Eye (tissue), 1 donor: ENCODE results near the gene FGD3.

Experiments
- DNase-seq: peaks from one replicate; pipeline ENCODE4 v3.0.0-alpha.2; 2015

Gene FGD3

DNA sequence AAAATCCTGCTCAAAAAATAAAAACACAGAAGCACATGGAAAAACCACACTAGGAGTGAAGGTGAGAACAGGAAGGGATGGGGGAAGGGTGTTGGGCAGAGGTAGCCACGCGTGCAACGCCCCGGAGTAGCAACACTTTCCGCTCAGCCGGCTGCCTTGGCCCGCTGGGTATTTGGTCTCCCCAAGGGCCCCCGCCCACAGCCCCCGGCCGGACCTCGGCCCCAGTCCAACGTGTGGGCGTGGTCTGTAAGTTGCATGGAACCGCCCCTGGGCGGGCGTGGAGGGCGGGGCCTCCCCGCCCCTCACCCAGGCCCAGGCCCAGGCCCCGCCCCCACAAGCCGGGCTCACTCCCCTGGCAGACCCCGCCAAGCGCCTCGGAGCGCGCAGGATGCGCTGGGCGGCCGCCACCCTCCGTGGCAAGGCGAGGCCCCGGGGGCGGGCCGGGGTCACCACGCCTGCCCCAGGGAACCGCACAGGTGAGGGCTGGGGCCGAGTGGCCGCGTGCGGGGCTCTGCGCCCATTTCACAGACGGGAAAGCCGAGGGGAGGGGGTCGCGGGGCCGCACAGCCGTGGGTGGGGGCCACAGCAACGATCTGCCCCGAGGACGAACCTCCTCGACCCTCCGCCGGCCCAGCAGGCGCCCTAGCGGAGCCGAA lies 111.2 kb downstream of the FGD3 start, which contains the start of gene SUSD3:
Gene SUSD3 (plus strand): TSS at position 347 of the 656 bp plus-strand sequence. CDS start 42 bp downstream, at position 389.
- peak; percentile 76 for DNase-seq

DNA sequence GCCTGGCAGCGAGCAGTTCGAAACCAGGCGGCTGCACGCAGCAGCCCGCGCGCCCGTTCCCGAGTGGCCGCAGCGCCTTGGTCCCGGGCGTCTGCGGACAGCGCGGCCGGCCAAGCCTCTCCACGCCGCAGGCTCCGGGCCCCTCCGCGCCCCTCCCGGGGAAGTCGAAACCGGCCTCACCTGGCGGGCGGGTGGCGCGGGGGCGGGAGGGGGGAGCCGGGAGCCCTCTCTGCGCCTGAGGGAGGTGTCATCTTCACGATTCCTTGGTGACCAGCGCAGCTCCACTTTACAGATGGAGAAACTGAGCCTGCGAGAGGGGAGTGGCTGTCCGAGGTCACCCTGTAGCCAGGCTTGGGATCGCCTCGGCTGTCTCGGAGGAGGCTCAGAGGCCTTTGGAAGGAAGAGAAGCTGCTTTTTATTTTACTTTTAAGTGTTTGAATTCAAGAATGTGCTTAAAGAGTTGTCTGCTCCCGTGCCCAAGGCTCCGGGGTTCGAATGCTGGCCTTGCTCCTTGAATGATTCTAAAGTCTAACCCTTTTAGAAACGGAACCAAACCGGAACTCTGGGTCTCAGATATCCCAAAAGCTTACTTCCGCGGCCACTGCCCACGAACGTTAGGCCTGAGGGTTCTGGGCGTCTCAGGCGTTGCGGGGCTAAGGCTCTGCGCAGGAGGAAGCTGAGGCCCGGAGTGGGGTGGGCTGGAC lies 111.8 kb downstream of the FGD3 start:
- no peak for DNase-seq

DNA sequence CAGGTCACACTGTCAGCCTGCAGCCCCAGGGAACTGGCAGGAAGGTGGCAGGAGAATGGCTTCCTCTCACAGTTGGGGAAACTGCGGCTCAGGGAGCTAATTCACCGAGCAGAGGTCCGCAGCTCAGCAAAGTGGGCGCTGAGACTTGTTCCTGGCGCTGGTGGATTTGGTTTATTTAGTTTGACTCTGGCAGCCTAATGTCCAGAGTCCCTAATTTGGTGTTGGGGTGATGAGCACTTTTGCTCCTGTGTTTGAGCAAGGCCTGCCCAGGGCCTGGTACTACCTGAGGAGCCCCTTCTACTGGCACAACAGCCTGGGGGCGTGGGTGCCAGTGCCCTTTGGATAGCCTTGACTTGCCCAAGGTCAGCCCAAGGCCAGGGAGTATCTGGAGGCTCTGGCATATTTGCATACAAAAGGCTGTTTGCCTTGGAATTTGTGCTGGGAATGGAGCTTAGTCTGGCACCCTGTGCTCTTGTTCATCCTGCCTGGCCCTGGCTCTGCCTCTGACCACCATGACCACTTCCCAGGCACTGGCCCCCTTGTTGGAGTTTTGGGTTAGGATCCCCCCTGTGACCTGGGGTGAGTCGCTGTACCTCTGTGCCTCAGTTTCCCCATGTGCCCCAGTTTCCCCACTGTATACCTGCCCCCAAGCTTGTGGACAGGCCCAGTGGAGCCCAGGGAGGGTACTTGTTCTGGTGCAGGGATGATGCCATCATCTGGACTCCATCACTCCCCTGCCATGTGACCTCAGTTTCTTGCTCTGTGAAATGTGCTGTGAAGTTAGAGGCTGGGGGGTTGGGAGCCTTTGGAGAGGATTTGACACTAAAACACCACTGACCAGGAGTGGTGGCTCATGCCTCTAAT lies 112.6 kb downstream of the FGD3 start:
- DNase-seq: no peak

DNA sequence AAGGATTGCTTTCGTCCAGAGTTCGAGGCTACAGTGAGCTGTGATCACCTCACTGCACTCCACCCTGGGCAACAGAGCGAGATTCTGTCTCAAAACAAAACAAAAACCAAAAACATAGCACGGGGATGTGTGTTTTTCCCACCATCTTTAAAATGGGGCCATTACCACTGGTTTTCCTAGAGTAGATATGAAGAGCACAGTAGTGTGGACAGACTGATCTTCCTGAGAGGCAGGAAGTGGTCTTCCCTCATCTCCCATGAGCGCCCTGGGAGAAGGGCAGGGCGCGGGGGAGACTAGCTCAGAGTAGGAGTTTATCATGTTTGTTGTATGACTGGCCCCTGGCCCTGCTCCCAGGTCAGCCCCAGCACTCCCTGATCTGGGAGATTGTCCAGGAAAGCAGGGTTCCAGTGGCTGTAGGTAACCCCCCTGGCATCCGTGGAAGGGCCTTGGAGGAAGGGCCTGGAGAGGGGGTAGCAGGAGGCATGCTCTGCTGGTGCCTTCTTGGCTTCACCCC lies 113.5 kb downstream of the FGD3 start:
- DNase-seq: no peak

DNA sequence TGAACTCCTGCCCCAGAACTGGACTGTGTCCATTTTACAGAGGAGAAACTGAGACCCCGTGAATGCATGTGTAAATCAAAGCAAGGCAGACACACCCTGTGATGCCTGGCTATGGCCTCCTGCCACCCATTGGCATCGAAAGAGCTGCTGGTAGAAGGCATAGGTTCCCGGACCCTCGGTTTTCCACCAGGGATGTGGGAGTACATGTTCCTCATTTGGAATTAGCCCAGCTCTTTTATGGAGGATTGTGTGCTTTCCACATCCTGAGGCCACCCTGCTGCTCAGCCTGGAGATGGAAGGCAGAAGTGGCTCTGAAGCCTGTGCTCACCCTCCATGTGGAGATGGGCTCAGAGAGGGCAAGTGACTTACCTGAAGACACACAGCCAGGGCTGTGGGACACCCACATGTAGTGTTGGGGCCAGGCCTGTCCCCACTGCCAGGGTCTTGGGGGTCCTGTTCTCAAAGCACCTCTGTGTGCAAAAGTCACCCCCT lies 114.0 kb downstream of the FGD3 start:
- DNase-seq: no peak

DNA sequence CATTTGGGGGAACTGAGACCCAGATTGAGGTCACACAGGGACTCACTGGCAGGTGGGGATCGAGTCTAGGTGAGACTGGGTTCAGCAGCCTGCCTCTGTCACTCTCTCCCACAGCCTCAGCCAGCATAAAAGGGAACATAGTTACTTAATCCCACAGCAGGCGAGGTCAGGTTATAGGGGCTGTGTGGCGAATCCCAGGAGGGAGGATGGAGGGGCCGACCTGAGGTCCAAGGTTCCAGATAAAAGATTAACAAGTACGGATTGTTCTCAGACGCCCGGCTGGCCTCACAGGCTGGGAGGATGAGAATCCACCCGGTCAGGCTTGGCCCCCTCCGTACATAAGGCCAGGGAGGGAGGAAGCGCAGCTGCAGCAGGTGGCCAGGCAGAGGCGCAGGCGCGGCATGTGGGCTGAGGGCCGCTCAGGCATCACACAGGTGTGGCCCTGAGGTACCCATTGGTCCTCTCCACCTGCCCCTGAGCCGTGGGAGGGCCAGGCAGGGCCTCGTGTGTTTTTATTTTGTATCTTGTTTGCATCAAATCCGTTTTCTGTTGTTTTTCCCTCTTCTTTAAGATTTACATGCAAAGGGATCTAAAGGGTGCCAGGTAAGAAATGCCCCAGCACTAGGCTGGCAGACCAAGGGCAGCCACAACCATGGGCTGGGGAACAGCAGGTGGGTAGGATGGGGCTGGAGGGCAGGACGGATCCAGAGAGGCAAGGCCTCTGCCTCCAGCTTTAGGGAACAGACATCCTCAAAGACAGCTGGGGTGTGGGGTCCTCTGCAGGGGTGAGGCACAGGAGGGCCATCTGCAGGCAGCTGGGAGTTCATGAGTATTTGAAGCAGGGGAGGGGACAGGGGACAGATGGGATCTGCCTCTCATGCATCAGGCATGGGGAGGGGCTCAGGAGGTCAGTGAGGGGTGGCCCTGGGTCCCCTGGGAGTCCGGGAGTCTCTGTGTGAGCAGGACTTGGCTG lies 114.8 kb downstream of the FGD3 start:
- DNase-seq: no peak

DNA sequence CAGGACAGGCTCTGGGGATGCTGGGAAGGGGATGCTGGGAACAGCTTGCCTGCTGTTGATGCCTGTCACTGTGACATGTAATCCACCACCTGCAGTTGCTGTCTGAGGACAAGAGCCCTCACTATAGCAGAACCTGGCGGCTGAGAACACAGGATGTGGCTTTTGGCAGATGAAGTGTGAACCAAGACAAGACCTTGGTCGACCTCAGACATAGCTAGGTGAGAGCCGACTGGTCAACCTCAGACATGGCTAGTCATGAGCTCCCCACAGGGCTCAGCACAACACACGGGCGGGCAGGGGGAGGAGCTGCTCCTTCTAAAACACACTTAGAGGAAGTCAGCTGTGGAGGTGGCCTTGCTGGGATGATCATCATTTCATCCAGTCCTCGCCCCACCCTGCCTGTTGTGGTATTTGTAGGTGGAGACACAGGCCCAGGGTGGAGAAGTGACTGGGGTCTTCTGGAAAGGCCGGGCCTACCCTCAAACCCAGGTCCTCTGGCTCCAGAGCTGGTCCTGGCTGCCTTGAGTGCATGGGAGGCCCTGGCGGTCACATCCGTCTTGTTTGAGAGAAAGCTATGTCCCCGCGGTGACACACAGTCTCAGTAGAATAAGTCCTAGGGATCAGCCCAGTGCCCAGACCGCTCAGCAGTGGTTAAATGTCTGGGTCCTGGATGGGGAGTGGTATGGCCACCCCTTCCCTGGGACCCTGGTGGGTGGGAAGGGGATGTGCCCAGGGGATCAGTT lies 117.2 kb downstream of the FGD3 start:
- DNase-seq: no peak

DNA sequence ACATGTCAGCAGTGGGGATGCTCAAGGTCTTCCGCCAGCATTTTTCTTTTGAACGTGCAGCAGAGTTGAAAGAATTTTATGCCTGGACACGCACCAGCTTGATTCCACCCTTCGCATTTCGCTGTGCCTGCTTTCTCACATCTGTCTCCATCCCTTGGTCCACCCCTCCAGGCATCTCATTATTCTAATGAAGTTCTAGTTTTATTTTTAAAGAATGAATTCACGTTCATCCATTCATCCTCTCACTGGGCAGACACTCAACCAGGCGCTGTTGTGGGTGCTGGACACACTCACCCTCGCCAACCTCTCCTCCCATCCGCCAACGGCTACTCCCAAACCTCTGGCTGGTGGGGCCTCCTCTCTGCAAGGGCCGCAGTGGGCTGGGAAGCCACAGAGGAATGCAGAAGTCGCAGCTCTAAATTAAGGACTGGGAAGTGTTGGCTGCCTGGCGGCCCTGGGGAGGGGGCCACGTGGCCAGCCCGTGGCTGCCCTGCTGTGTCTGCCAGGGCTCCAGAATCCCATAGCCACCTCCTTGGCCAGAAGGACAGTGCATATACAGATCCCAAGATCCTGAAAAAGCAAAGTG lies 117.9 kb downstream of the FGD3 start:
- no peak for DNase-seq

DNA sequence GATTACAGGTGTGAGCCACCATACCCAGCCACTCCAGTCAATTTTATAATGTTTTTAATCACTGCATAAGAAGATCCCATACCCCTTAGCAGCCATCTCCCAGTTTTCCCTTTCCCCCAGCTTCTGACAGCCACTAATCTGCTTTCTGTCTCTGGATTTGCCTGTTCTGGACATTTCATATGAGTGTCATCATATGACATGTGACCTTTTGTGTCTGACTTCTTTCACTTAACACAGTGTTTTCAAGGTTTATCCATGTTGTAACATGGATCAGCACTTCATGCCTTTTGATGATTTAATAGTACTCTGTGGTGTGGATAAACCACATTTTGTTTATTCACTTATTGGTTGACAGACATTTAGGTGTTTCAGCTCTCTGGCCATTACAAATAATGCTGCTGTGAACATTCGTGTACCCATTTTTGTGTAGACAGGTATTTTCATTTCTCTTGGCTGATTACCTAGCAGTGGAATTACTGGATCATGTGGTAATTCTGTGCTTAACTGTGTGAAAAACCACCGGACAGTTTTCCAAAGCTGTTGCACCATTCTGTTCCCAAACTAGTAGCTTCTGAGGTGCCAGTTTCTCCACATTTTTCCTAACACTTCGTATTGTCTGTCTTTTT lies 119.8 kb downstream of the FGD3 start:
- DNase-seq: no peak

DNA sequence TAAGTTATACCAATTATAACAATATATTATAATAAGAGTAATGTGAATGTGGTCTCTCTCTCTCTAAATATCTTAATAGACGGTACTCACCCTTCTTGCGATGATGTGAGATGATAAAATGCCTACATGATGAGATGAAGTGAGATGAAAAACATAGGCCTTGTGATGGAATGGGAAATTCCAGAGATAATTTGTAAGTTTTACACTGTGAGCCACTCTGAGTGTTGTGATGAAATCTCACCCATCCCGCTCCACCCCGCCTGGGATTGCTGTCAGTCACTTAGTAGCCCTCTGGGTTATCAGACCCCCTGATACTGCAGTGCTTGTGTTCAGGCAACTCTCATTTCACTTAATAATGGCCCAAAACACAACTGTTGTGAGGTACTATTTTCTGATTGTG lies 121.6 kb downstream of the FGD3 start:
- DNase-seq: no peak

DNA sequence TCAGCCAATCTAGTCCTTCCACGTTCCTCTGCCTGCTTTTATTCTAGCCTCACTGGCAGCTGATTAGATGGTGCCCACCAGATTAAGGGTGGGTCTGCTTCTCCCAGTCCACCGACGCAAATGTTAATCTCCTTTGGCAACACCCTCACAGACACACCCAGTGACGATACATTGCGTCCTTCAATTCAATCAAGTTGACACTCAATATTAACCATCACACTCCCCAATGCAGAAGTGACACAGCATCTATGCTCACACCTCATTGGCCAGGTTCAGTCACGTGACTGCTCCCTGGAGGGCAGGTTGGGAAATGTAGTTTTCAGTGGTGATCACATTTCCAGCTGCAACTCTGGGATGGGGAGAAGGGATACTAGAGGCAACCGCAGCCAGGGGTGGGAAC lies 124.1 kb downstream of the FGD3 start:
- DNase-seq: no peak

DNA sequence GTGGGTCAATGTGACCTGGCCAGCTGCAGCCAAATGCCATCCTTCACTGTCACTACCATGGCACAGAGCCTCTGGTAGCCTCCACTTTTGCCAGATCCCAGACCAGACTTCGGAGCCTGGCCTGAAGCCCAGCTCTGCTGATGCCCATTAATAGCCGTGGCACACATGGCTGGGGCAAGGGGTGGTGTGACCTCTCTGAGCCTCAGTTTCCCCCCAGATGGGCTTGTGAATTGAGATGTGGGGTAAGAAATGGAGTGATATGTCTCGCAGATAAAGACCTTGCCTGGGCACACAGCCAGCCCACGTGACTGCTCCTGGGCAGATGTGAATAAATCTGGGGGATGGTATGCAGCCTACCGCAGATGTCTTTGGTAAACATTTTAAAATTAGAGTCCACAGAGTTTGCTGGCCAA lies 125.1 kb downstream of the FGD3 start:
- DNase-seq: no peak

DNA sequence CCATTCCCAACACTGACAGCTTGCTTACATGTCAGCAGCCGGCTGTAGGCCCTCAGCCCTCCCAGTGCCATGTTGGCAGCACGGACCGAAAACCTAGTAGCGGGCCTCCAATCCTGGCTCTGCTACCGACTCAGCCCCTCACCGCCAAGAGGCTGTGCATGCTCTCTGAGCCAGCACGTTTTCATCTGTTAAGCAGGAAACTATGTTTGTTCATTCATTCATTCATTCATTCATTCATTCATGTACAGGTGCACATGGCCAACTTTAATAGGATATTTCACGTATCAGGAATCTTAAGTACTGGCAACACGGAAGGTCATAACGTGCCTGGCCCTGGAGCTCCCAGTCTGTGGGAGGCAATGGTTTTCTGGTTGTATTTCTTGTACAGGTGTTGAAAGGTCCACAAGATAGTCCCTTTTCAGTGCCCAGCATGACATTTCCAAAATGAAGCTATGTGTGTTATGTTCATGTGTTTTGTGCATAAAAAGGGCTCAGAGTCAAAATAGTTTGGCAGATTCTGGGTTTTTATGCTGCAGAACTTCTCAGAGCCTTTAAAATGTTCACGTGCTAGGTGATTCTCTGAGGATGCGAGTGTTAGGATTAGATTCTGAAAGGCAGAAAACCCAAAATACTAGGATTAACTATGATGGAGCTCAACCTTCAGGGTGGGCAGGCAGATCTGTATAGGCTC lies 128.9 kb downstream of the FGD3 start:
- no peak for DNase-seq

DNA sequence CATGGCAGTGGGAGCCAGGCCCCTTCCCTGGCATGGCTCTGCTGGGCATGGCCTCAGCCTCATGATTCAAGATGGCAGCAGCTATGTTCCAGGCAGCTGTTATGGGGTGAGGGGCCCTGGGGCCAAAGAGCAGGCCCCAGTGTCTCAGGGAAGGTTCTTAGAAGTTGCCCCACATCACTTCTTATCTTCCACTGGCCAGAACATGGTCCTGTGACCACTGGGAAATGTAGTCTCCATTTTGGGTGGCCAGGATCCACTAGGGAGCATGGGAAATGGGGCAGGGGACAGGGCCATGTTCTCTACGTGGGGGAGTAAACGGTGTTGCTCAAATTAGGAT lies 129.4 kb downstream of the FGD3 start:
- DNase-seq: no peak

DNA sequence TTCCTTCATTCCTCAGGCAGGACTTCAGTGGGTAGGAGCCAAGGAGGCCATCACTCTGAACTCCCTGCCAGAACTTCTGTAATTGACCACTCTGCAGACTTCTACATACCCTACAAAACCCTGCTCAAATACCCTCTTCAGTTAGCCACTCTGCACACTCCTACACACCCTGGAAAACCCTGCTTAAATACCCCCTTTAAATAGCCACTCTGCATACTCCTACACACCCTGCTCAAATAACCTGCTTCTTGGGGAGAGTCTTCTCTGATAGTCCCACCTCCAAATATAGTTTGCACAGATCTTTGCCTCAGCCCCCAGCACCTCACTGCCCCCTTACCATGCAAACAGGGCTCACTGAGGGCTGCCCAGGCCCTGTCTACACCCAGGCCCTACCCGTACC lies 130.0 kb downstream of the FGD3 start:
- DNase-seq: no peak

DNA sequence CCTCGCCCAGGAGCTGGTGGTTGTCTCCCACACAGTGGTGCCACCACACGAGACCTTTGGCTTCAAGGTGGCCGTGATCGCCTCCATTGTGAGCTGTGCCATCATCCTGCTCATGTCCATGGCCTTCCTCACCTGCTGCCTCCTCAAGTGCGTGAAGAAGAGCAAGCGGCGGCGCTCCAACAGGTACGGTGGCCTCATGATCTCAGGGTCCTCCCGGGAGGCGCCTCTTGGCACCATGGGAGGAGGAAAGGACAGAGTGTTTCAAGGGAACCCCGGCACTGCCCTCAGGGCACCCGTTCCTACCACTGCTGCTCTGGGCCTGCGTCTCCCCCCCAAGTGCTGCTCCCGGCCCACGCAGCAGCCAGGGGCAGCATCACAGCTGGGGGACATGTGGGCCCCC lies 130.5 kb downstream of the FGD3 start:
- no peak for DNase-seq

DNA sequence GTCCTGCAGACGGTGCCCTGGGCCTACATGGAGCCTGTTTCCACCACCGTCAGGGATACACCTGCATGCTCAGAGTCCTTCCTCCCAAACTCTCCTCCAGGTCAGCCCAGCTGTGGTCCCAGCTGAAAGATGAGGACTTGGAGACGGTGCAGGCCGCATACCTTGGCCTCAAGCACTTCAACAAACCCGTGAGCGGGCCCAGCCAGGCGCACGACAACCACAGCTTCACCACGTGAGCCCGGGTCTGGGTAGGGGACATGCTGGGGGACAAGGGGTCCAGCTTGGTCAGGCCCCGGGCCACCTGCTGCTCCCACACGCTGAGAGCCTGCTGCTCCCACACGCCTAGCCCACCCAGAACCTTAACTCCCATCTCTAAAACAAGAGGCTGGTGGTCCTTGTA lies 132.0 kb downstream of the FGD3 start:
- no peak for DNase-seq

DNA sequence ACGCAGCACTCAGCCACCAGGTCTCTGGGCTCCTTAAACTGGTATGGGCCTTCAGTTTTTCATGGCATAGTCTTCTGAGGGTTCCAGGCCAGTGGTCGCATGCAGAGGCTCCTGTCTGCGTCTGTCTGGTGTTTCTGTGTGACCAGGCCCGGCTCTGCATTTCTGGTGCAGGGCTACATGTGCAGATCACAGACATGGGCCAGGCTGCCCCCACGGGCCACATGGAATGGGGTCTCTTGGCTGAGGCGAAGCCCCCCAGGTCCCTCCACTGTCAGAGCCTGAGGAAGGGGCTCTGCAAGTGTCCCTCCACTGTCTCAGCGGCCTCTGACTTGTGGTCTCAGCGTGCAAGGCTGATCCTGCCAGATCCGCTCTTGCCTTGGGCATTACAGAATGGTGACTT lies 133.1 kb downstream of the FGD3 start:
- DNase-seq: no peak

DNA sequence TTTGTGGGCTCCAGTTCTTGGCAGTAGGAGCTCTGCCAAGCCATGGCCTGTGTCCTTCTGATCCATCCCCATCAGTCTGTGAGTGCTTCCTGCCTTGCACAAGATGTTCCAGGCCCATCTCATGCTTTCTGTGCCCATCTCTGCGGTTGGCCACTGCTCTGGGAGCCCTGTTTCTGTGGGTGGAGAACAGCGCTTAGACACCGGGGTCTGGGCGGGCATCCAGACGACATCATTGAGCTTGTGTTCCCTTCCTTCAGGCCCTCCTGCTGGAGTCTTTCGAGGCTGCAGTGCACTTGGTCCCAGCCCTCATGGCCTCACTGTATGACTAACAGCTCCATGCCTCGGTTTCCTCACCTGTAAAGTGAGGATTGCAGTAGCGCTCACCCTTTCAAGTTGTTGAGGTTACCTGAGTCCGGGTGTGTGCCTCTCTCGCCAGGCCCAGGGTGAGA lies 133.8 kb downstream of the FGD3 start:
- DNase-seq: no peak

DNA sequence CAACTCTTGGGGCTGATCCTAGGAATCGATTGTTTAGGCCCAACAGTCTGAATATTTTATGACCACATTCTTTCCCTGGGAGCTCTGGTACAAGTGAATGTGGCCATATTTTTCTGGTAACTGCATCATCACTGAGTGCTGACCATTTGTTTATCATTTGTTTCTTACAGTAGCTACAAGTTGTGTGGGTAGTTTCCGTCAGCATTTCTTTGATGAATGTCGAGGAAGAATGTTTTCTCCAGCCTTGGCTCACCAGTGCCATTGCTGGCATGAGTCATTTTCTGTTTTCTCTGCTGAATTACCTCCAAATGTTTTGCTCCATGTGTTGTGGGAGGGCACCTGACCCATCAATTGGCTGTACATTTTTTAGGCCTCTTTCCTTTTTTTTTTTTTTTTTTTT lies 134.6 kb downstream of the FGD3 start:
- DNase-seq: no peak
